ENCODE results near the gene CCNB2. TPM values are rescaled to one million over a fixed set of nuclear protein-coding genes. Genes with fewer than 3 reads are reported as not detected.

CCNB2 gene
- total and polyA plus RNA-seq, 9 of the 15 experiments (the other 6 are each of a cell fraction or from before 2014, with no cell fraction given), result 84.8 to 266 (median 124) TPM

GRCh38 chr15:59131456-59131855, 26.5 kb downstream of the CCNB2 start (continued):
- no peak for TF ChIP-seq E2F4 (CRISPR knock-in tag; IDR thresholded peaks at IDR 0.05; ENCODE audit: low read depth)
- TF ChIP-seq ZNF639 (CRISPR knock-in tag; conservative IDR thresholded peaks at IDR 0.05 in 1 of 2, IDR thresholded peaks at IDR 0.05 in 1 of 2), result no peak
- TF ChIP-seq, protein P1, sequence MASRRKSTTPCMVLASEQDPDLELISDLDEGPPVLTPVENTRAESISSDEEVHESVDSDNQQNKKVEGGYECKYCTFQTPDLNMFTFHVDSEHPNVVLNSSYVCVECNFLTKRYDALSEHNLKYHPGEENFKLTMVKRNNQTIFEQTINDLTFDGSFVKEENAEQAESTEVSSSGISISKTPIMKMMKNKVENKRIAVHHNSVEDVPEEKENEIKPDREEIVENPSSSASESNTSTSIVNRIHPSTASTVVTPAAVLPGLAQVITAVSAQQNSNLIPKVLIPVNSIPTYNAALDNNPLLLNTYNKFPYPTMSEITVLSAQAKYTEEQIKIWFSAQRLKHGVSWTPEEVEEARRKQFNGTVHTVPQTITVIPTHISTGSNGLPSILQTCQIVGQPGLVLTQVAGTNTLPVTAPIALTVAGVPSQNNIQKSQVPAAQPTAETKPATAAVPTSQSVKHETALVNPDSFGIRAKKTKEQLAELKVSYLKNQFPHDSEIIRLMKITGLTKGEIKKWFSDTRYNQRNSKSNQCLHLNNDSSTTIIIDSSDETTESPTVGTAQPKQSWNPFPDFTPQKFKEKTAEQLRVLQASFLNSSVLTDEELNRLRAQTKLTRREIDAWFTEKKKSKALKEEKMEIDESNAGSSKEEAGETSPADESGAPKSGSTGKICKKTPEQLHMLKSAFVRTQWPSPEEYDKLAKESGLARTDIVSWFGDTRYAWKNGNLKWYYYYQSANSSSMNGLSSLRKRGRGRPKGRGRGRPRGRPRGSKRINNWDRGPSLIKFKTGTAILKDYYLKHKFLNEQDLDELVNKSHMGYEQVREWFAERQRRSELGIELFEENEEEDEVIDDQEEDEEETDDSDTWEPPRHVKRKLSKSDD (conservative IDR thresholded peaks at IDR 0.05; ENCODE audit: low read length), result no peak
- TF ChIP-seq ARNT (IDR thresholded peaks at IDR 0.05), result no peak
- TF ChIP-seq MXI1 (IDR thresholded peaks at IDR 0.05; ENCODE audit: low read depth, low read length), result no peak
- TF ChIP-seq, protein P2, sequence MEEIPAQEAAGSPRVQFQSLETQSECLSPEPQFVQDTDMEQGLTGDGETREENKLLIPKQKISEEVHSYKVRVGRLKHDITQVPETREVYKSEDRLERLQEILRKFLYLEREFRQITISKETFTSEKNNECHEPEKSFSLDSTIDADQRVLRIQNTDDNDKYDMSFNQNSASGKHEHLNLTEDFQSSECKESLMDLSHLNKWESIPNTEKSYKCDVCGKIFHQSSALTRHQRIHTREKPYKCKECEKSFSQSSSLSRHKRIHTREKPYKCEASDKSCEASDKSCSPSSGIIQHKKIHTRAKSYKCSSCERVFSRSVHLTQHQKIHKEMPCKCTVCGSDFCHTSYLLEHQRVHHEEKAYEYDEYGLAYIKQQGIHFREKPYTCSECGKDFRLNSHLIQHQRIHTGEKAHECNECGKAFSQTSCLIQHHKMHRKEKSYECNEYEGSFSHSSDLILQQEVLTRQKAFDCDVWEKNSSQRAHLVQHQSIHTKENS (CRISPR knock-in tag; IDR thresholded peaks at IDR 0.05), result no peak
- no peak for TF ChIP-seq OTX1 (CRISPR knock-in tag; IDR thresholded peaks at IDR 0.05)
- TF ChIP-seq POLR3G (IDR thresholded peaks at IDR 0.05; ENCODE audit: extremely low read depth, insufficient read length, insufficient replicate concordance), result no peak
- no peak for TF ChIP-seq TAF9B (IDR thresholded peaks at IDR 0.05; ENCODE audit: partially characterized antibody)
- TF ChIP-seq HEY1 (CRISPR knock-in tag; IDR thresholded peaks at IDR 0.05; ENCODE audit: borderline replicate concordance), result no peak
- TF ChIP-seq TFE3 (CRISPR knock-in tag; IDR thresholded peaks at IDR 0.05), result no peak
